Ascending aorta (tissue), 2 donors: ENCODE results near the gene C9orf57. TPM values are rescaled to one million over a fixed set of nuclear protein-coding genes. Genes with fewer than 3 reads are reported as not detected.
"Not testable (repeated sequence)": the region's sequence is repeated elsewhere in the genome, so short reads cannot be mapped to it uniquely, and the experiment has no call there.

Source experiments
- DNase-seq, 2 donors: peaks; one replicate each; pipeline ENCODE4 v3.0.0-alpha.2; 2019; ENCODE audit warnings: low spot score in 2 of 2
- H3K27ac ChIP-seq, 2 donors: fragments of 200-600 bp; sonication (generic); one replicate each; pipeline ENCODE4 v1.5.1; 2016 to 2017; ENCODE audit warnings: mild to moderate bottlenecking in 1 of 2
- H3K27me3 ChIP-seq: fragments of 200-600 bp; sonication (generic); one replicate; pipeline ENCODE4 v1.5.1; 2017
- H3K36me3 ChIP-seq, 2 donors: fragments of 200-600 bp; sonication (generic); one replicate each; pipeline ENCODE4 v1.5.1; 2016
- H3K4me1 ChIP-seq, 2 donors: fragments of 200-600 bp; sonication (generic); one replicate each; pipeline ENCODE4 v1.5.1; 2016 to 2017; ENCODE audit warnings: mild to moderate bottlenecking in 1 of 2
- H3K4me3 ChIP-seq, 2 donors: fragments of 200-600 bp; sonication (generic); one replicate each; pipeline ENCODE4 v1.5.1; 2016 to 2017; ENCODE audit warnings: mild to moderate bottlenecking in 1 of 2
- H3K9me3 ChIP-seq, 2 donors: fragments of 200-600 bp; sonication (generic); one replicate each; pipeline ENCODE4 v1.5.1; 2016
- CTCF ChIP-seq, 3 experiments: fragments of 200-600 bp in 2 of 3; fragments of 450-650 bp in 1 of 3; sonication (generic) in 2 of 3; IDR thresholded peaks; one replicate each; pipeline ENCODE4 v1.5.1; 2016 to 2019; ENCODE audit warnings: antibody characterized with exemption in 3 of 3, mild to moderate bottlenecking in 1 of 3, moderate library complexity in 1 of 3
- intact Hi-C: fragments of 100-400 bp; cut with DNase I; formaldehyde crosslinking; loops from one replicate; pipeline ENCODE4 v1.15.1; 2023
- total RNA-seq: library from RNA; depleted of rRNA; stranded (reverse); fragments of >200 nt; gene quantifications from one replicate; pipeline ENCODE4 v1.1.0, GENCODE V29; 2016

Gene C9orf57, protein sequence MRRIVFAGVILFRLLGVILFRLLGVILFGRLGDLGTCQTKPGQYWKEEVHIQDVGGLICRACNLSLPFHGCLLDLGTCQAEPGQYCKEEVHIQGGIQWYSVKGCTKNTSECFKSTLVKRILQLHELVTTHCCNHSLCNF
- not detected for total RNA-seq

- TF ChIP-seq CTCF (IDR thresholded peaks at IDR 0.05) = no peak
- Histone ChIP-seq H3K4me3 (no peak within 1 kb of the TSS), H3K4me1 (no peaks in the 10 kb centered on the region), H3K9me3 (no peaks in the 10 kb centered on the region), H3K27me3 (no peaks in the 10 kb centered on the region), H3K27ac (no peak within 1 kb of the TSS), H3K36me3 (no peaks in the 10 kb centered on the region)
- intact Hi-C loops = no loop called here
- no peak for DNase-seq
These were observed at the start of gene C9orf57 for GRCh38 chr9:72060513-72060912. C9orf57 (minus strand) TSS chr9:72060613; CDS start chr9:72059331, 1,282 bp downstream.

DNA sequence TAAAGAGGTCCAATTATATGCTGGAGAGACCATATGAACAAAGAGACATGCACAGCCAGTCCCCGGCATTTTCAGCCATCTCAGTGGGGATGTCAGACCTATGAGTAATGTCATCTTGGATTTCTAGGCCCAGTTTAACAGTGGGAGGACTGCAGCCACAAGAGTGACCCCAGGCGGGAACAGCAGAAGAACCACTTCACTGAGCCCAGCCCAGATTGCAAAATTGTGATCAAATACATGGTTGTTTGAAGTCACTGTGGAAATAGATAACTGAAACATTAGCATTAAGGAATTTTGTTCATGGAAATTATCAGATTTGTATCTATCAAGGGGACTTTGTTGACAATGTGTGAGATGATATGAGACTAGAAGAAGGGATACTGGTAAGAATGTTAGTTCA, 42.1 kb upstream of the C9orf57 start:
- Histone ChIP-seq H3K9me3 (no peaks in the 10 kb centered on the region), H3K36me3 (no peaks in the 10 kb centered on the region), H3K4me1 (no peaks in the 10 kb centered on the region), H3K27ac (no peak overlapping the region), H3K27me3 (no peaks in the 10 kb centered on the region), H3K4me3 (no peak overlapping the region)
- intact Hi-C loops = no loop called here
- no peak for TF ChIP-seq CTCF (IDR thresholded peaks at IDR 0.05)
- no peak for DNase-seq

- H3K4me1 ChIP-seq, H3K36me3 ChIP-seq, intact Hi-C loops, DNase-seq, H3K27me3 ChIP-seq, H3K27ac ChIP-seq, H3K9me3 ChIP-seq, H3K4me3 ChIP-seq: not testable (repeated sequence)
These were observed 35.1 kb upstream of the C9orf57 start for GRCh38 chr9:72095520-72095919.

DNA sequence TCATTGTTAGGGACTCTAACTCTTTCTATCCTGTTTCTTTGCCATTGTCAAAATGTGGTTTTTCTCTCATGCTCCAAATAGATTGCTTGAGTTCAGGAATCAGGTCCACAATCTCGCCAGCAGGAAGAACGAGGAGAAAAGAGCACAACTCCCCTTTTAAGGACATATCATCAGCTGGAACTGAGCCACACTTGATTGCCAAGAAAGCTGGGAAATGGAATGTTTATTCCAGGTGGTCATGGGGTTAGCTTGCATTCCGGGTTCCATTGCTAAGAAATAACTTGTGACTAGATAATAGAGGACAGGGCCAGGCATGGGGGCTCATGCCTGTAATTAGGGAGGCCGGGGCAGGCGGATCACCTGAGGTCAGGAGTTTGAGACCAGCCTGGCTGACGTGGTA, 32.4 kb upstream of the C9orf57 start:
- Histone ChIP-seq H3K4me1 (no peaks in the 10 kb centered on the region), H3K27me3 (no peaks in the 10 kb centered on the region), H3K9me3 (no peaks in the 10 kb centered on the region), H3K4me3 (no peak overlapping the region), H3K27ac (no peak overlapping the region), H3K36me3 (no peaks in the 10 kb centered on the region)
- intact Hi-C loops = no loop called here
- TF ChIP-seq CTCF (IDR thresholded peaks at IDR 0.05) = no peak
- DNase-seq = no peak

DNA sequence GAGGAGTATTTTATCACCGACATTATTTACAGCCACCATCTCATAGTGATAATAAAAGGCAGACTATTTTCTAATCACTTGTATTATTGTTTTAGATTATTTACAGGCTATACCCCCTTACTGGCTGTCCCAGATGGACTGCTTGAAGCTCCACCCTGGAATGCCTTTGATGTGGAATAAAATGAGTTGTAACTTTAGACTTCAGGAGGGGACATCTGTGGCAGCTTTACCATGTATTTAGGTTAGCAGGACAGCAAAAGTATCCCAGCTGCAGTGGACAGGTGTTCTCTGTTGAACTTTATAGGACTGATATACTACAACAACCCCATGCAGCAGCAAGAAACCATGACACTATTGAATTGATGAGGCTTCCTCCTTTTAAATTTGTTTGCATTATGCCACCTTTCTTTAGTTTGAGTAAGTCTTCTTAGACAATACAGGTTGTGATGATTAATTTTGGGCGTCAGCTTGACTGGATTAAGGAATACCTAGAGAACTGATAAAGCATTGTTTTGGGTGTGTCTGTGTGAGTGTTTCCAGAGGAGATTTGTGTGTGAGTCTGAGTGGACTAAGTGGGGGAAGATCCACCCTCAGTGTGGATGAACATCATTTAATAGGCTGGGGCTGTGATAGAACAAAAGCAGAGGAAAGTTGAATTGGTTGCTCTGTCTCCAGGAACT, 29.2 kb upstream of the C9orf57 start:
- no peaks in the 10 kb centered on the region for H3K27me3 ChIP-seq
- H3K36me3 ChIP-seq = no peaks in the 10 kb centered on the region
- no peak for TF ChIP-seq CTCF (IDR thresholded peaks at IDR 0.05)
- no peaks in the 10 kb centered on the region for H3K9me3 ChIP-seq
- intact Hi-C loops = no loop called here
- H3K27ac ChIP-seq = no peak overlapping the region
- DNase-seq = no peak
- H3K4me3 ChIP-seq = no peak overlapping the region
- H3K4me1 ChIP-seq = no peaks in the 10 kb centered on the region

DNA sequence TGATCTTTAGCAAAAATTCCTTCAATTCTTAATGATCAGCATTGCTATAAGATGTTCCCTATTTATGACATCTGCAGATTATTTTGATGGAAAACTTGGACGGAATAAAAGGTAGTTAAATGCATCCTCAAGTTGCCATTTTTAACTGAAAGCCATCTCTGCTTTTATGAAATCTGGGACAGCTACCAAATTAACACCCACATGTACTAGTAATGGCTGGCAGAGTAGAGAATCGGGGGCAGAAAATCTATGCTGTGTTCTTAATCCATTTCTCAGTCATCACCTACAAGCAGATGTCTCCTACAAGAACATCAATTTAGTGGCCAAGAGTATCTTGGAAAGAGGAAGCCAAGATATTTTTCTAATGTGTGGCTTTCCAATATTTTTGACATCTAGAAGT, 22.1 kb upstream of the C9orf57 start:
- no peak for DNase-seq
- Histone ChIP-seq H3K4me1 (no peaks in the 10 kb centered on the region), H3K27me3 (no peaks in the 10 kb centered on the region), H3K4me3 (no peak overlapping the region), H3K36me3 (no peaks in the 10 kb centered on the region), H3K9me3 (no peaks in the 10 kb centered on the region), H3K27ac (no peak overlapping the region)
- intact Hi-C loops = no loop called here
- no peak for TF ChIP-seq CTCF (IDR thresholded peaks at IDR 0.05)

- DNase-seq, H3K9me3 ChIP-seq, intact Hi-C loops, H3K4me3 ChIP-seq, H3K27ac ChIP-seq, H3K4me1 ChIP-seq, H3K27me3 ChIP-seq, H3K36me3 ChIP-seq: not testable (repeated sequence)
These were observed 14.3 kb upstream of the C9orf57 start for GRCh38 chr9:72074666-72075065.
